ENCODE data around the gene SLC43A2. TPM values are rescaled to one million over a fixed set of nuclear protein-coding genes. Genes with fewer than 3 reads are reported as not detected.

The SLC43A2 gene
- polyA plus RNA-seq, 1 donor from 2014 or later, result 60.1 TPM

DNA sequence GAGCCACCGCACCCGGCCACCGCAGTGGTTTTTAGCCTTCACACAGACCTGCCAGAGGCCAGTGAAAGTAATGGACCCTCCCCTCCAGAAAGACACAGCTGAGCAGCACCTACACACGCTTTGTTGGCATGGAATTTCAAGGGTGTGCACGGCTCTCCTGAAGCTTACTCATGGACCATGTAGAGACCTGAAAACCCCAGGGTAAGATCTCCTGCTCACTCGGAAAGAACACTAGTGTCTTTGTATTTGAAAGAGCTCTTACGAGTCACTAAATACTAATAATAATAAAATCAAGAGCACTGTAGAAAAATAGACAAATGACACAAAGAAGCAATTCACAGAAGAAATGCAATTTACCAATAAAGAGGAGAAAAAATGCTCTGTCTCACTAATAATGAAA lies 20.0 kb downstream of the SLC43A2 start:
- Histone ChIP-seq H3K36me3 (ENCODE audit: insufficient read depth, low read length) (no peaks in the 10 kb centered on the region), H3K27ac (ENCODE audit: low read length) (no peak overlapping the region), H3K79me2 (replicated peaks; ENCODE audit: insufficient read depth, low read length) (no peaks in the 10 kb centered on the region), H3K27me3 (ENCODE audit: insufficient read depth, low read depth, low read length) (no peaks in the 10 kb centered on the region), H3K4me2 (ENCODE audit: low read length) (no peak overlapping the region), H3F3A (ENCODE audit: insufficient read depth, low read length, poor library complexity, severe bottlenecking) (no peaks in the 10 kb centered on the region), H4K20me1 (ENCODE audit: insufficient read depth) (no peaks in the 10 kb centered on the region), H3K4me3 (ENCODE audit: low read length) (no peak overlapping the region), H3K9me3 (ENCODE audit: low read length) (no peaks in the 10 kb centered on the region), H3K9me2 (ENCODE audit: insufficient read depth, low read length) (no peaks in the 10 kb centered on the region), H3K9ac (ENCODE audit: low read length) (no peak overlapping the region), H2AFZ (ENCODE audit: low read depth, low read length) (no peak overlapping the region)
- TF ChIP-seq, protein P1, sequence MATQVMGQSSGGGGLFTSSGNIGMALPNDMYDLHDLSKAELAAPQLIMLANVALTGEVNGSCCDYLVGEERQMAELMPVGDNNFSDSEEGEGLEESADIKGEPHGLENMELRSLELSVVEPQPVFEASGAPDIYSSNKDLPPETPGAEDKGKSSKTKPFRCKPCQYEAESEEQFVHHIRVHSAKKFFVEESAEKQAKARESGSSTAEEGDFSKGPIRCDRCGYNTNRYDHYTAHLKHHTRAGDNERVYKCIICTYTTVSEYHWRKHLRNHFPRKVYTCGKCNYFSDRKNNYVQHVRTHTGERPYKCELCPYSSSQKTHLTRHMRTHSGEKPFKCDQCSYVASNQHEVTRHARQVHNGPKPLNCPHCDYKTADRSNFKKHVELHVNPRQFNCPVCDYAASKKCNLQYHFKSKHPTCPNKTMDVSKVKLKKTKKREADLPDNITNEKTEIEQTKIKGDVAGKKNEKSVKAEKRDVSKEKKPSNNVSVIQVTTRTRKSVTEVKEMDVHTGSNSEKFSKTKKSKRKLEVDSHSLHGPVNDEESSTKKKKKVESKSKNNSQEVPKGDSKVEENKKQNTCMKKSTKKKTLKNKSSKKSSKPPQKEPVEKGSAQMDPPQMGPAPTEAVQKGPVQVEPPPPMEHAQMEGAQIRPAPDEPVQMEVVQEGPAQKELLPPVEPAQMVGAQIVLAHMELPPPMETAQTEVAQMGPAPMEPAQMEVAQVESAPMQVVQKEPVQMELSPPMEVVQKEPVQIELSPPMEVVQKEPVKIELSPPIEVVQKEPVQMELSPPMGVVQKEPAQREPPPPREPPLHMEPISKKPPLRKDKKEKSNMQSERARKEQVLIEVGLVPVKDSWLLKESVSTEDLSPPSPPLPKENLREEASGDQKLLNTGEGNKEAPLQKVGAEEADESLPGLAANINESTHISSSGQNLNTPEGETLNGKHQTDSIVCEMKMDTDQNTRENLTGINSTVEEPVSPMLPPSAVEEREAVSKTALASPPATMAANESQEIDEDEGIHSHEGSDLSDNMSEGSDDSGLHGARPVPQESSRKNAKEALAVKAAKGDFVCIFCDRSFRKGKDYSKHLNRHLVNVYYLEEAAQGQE (IDR thresholded peaks at IDR 0.05; ENCODE audit: borderline replicate concordance), result no peak
- TF ChIP-seq EP300 (conservative IDR thresholded peaks at IDR 0.05; ENCODE audit: poor library complexity, severe bottlenecking) (no peak), MXI1 (conservative IDR thresholded peaks at IDR 0.05; ENCODE audit: poor library complexity, severe bottlenecking) (no peak), EZH2 (IDR thresholded peaks at IDR 0.05; ENCODE audit: borderline replicate concordance, insufficient read depth, low read length, poor library complexity, severe bottlenecking) (no peak), SMC3 (conservative IDR thresholded peaks at IDR 0.05; ENCODE audit: poor library complexity) (no peak), POLR2AphosphoS5 (IDR thresholded peaks at IDR 0.05) (no peak), RAD21 (conservative IDR thresholded peaks at IDR 0.05) (no peak), TAF1 (IDR thresholded peaks at IDR 0.05; ENCODE audit: low read depth) (no peak)
- TF ChIP-seq, protein P2, sequence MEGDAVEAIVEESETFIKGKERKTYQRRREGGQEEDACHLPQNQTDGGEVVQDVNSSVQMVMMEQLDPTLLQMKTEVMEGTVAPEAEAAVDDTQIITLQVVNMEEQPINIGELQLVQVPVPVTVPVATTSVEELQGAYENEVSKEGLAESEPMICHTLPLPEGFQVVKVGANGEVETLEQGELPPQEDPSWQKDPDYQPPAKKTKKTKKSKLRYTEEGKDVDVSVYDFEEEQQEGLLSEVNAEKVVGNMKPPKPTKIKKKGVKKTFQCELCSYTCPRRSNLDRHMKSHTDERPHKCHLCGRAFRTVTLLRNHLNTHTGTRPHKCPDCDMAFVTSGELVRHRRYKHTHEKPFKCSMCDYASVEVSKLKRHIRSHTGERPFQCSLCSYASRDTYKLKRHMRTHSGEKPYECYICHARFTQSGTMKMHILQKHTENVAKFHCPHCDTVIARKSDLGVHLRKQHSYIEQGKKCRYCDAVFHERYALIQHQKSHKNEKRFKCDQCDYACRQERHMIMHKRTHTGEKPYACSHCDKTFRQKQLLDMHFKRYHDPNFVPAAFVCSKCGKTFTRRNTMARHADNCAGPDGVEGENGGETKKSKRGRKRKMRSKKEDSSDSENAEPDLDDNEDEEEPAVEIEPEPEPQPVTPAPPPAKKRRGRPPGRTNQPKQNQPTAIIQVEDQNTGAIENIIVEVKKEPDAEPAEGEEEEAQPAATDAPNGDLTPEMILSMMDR (IDR thresholded peaks at IDR 0.05; ENCODE audit: poor library complexity, severe bottlenecking), result no peak

DNA sequence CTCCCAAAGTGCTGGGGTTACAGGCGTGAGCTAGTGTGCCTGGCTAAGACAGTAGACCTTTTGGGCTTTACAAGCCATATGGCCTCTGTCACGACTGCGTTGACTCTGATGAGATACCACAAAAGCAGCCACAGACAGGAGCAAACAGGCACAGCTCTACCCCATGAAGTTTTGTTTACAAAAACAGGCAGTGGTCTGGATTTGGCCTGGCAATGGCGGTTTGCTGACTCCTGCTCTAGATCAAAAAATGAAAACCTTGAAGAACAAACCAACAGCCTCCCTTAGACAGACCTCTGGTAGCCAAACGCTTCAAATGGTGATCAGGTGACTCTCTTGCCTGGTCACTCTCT lies 20.7 kb downstream of the SLC43A2 start:
- Histone ChIP-seq H3K9me3 (ENCODE audit: low read length) (no peaks in the 10 kb centered on the region), H3K4me2 (ENCODE audit: low read length) (no peak overlapping the region), H3K27ac (ENCODE audit: low read length) (no peak overlapping the region), H3K9ac (ENCODE audit: low read length) (no peak overlapping the region), H3F3A (ENCODE audit: insufficient read depth, low read length, poor library complexity, severe bottlenecking) (no peaks in the 10 kb centered on the region), H4K20me1 (ENCODE audit: insufficient read depth) (no peaks in the 10 kb centered on the region), H3K9me2 (ENCODE audit: insufficient read depth, low read length) (no peaks in the 10 kb centered on the region), H3K4me3 (ENCODE audit: low read length) (no peak overlapping the region), H3K27me3 (ENCODE audit: insufficient read depth, low read depth, low read length) (no peaks in the 10 kb centered on the region), H3K36me3 (ENCODE audit: insufficient read depth, low read length) (no peaks in the 10 kb centered on the region), H3K79me2 (replicated peaks; ENCODE audit: insufficient read depth, low read length) (no peaks in the 10 kb centered on the region), H2AFZ (ENCODE audit: low read depth, low read length) (no peak overlapping the region)
- no peak for TF ChIP-seq SMC3 (conservative IDR thresholded peaks at IDR 0.05; ENCODE audit: poor library complexity)
- no peak for TF ChIP-seq TAF1 (IDR thresholded peaks at IDR 0.05; ENCODE audit: low read depth)
- TF ChIP-seq, protein P1 (IDR thresholded peaks at IDR 0.05; ENCODE audit: borderline replicate concordance), result no peak
- TF ChIP-seq POLR2AphosphoS5 (IDR thresholded peaks at IDR 0.05), result no peak
- TF ChIP-seq EZH2 (IDR thresholded peaks at IDR 0.05; ENCODE audit: borderline replicate concordance, insufficient read depth, low read length, poor library complexity, severe bottlenecking), result no peak
- no peak for TF ChIP-seq RAD21 (conservative IDR thresholded peaks at IDR 0.05)
